ENCODE results near the gene LAMB4.

DNA sequence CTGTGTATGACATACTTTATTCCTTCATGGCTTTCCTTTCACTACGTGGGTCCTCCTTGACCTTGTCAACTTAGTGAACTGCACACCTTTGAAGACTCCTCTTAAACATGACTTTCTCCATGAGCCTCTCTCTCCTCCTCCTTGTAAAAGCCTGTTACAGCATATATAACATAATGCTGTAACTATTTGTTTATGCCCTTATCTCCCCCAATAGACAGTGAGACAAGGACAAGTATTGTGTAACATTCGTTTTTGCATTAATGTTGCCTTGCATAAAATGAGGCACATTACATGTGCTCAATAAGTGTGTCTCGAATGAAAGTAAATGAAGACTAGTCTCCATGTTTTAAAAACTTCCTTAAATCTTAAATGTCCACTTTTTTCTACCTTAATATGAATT is 122.9 kb downstream of the LAMB4 start:
- TF ChIP-seq SMC3 (IDR thresholded peaks at IDR 0.05; ENCODE audit: low read depth, low read length), result no peak
- no peak for TF ChIP-seq FOS (IDR thresholded peaks at IDR 0.05; ENCODE audit: low read depth, low read length)
- TF ChIP-seq CTCF (conservative IDR thresholded peaks at IDR 0.05; ENCODE audit: low read depth, low read length), result no peak
- TF ChIP-seq CHD1 (IDR thresholded peaks at IDR 0.05; ENCODE audit: low read depth, low read length), result no peak
- TF ChIP-seq RAD21 (IDR thresholded peaks at IDR 0.05; ENCODE audit: low read length), result no peak
- TF ChIP-seq POLR2A (IDR thresholded peaks at IDR 0.05; ENCODE audit: low read depth, low read length), result no peak
- TF ChIP-seq, protein P1, sequence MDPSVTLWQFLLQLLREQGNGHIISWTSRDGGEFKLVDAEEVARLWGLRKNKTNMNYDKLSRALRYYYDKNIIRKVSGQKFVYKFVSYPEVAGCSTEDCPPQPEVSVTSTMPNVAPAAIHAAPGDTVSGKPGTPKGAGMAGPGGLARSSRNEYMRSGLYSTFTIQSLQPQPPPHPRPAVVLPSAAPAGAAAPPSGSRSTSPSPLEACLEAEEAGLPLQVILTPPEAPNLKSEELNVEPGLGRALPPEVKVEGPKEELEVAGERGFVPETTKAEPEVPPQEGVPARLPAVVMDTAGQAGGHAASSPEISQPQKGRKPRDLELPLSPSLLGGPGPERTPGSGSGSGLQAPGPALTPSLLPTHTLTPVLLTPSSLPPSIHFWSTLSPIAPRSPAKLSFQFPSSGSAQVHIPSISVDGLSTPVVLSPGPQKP (IDR thresholded peaks at IDR 0.05; ENCODE audit: borderline replicate concordance, low read depth, low read length), result no peak
- no peak for TF ChIP-seq USF2 (IDR thresholded peaks at IDR 0.05; ENCODE audit: low read depth, low read length)
